Ureter (tissue), 1 donor: ENCODE data around the gene PARP16. TPM values are rescaled to one million over a fixed set of nuclear protein-coding genes. Genes with fewer than 3 reads are reported as not detected.

ENCODE experiments used
- DNase-seq: peaks from one replicate; pipeline ENCODE4 v3.0.0-alpha.2; 2020; ENCODE audit warnings: low spot score
- total RNA-seq: library from RNA; stranded (reverse); gene quantifications from one replicate; pipeline ENCODE4 v1.2.4, GENCODE V29; 2023
- donor health status: DM: yes; HTN: yes; CAD: no.

Gene PARP16
- total RNA-seq, 1 donor from 2014 or later, result 14.8 TPM

GRCh38 chr15:65311760-65312159, 25.1 kb upstream of the PARP16 start:
- no peak for DNase-seq

GRCh38 chr15:65310431-65311137, 23.9 kb upstream of the PARP16 start:
- DNase-seq, result no peak

GRCh38 chr15:65309882-65310418, 23.3 kb upstream of the PARP16 start:
- DNase-seq, result no peak

GRCh38 chr15:65307978-65308377, 21.3 kb upstream of the PARP16 start:
- no peak for DNase-seq

- DNase-seq, result no peak
Measured at GRCh38 chr15:65306551-65306950, 19.9 kb upstream of the PARP16 start.

GRCh38 chr15:65305776-65306175, 19.1 kb upstream of the PARP16 start:
- DNase-seq, result no peak

GRCh38 chr15:65305150-65305758, 18.6 kb upstream of the PARP16 start:
- DNase-seq, result no peak

- peak; percentile 83 for DNase-seq
Measured at GRCh38 chr15:65304381-65305149, 17.9 kb upstream of the PARP16 start, which contains the start of gene RNU5B-1. Gene RNU5B-1 (plus strand): TSS chr15:65304677.

GRCh38 chr15:65303687-65304380, 17.2 kb upstream of the PARP16 start:
- peak; percentile 70 for DNase-seq

- DNase-seq, result no peak
Measured at GRCh38 chr15:65302061-65302460, 15.4 kb upstream of the PARP16 start.

- no peak for DNase-seq
Measured at GRCh38 chr15:65300924-65301441, 14.3 kb upstream of the PARP16 start.

GRCh38 chr15:65298731-65299130, 12.0 kb upstream of the PARP16 start:
- DNase-seq, result no peak

- DNase-seq, result no peak
Measured at GRCh38 chr15:65292938-65293518, 6.3 kb upstream of the PARP16 start.

- DNase-seq, result no peak
Measured at GRCh38 chr15:65290228-65290627, 3.5 kb upstream of the PARP16 start.

GRCh38 chr15:65289261-65289854, 2.7 kb upstream of the PARP16 start:
- no peak for DNase-seq

GRCh38 chr15:65287520-65287855, 805 bp upstream of the PARP16 start:
- DNase-seq, result no peak

GRCh38 chr15:65286069-65286703, 497 bp downstream of the PARP16 start:
- DNase-seq, result no peak

- no peak for DNase-seq
Measured at GRCh38 chr15:65285291-65286068, 1.2 kb downstream of the PARP16 start.

GRCh38 chr15:65278480-65278879, 8.2 kb downstream of the PARP16 start:
- no peak for DNase-seq

- no peak for DNase-seq
Measured at GRCh38 chr15:65277015-65277414, 9.7 kb downstream of the PARP16 start.
